Cardiac muscle cell (in vitro differentiated cells and primary cell): ENCODE measurements around the gene ZNF556. TPM values are rescaled to one million over a fixed set of nuclear protein-coding genes. Genes with fewer than 3 reads are reported as not detected.

Experiments used
- DNase-seq, 2 donors: peaks; one replicate each; pipeline versions ENCODE4 v3.0.0 to v3.0.0-alpha.2; 2010 to 2017; ENCODE audit warnings: low read depth in 1 of 2, low spot score in 1 of 2
- H3K27ac ChIP-seq: fragments of 200-600 bp; sonication (generic); 2 replicates; pipeline ENCODE4 v1.5.1; 2016
- H3K27me3 ChIP-seq: fragments of 200-600 bp; sonication (generic); 2 replicates; pipeline ENCODE4 v1.6.0; 2016; ENCODE audit warnings: control low read depth
- H3K36me3 ChIP-seq: fragments of 200-600 bp; sonication (generic); 2 replicates; pipeline ENCODE4 v1.5.1; 2016; ENCODE audit warnings: control low read depth
- H3K4me1 ChIP-seq: fragments of 200-600 bp; sonication (generic); 2 replicates; pipeline ENCODE4 v1.8.1; 2017; ENCODE audit warnings: low read depth, mild to moderate bottlenecking, mixed run types
- H3K4me3 ChIP-seq: fragments of 200-600 bp; sonication (generic); 2 replicates; pipeline ENCODE4 v1.5.1; 2016; ENCODE audit warnings: mild to moderate bottlenecking
- H3K9me3 ChIP-seq: fragments of 200-600 bp; sonication (generic); 2 replicates; pipeline ENCODE4 v1.5.1; 2017; ENCODE audit warnings: low read depth, mild to moderate bottlenecking, control low read depth
- polyA plus RNA-seq: library from polyadenylated mRNA; unstranded; fragments of >200 nt; fragmentation: Nextera tagmentation; extraction: Ambion mirVana; gene quantifications from 2 replicates; pipeline ENCODE4 v1.2.1, GENCODE V29; 2016
- total RNA-seq: library from RNA; depleted of rRNA; stranded (reverse); fragments of >200 nt; gene quantifications from 2 replicates; pipeline ENCODE4 v1.2.3, GENCODE V29; 2016
- TF ChIP-seq, protein P1 (sequence below): IDR thresholded peaks from 2 replicates; pipeline ENCODE4 v1.5.1; 2012; ENCODE audit warnings: low read depth, mild to moderate bottlenecking, low read length

Gene ZNF556
- total and polyA plus RNA-seq, 2 experiments from 2014 or later, result 0.09 to 0.21 TPM

DNA sequence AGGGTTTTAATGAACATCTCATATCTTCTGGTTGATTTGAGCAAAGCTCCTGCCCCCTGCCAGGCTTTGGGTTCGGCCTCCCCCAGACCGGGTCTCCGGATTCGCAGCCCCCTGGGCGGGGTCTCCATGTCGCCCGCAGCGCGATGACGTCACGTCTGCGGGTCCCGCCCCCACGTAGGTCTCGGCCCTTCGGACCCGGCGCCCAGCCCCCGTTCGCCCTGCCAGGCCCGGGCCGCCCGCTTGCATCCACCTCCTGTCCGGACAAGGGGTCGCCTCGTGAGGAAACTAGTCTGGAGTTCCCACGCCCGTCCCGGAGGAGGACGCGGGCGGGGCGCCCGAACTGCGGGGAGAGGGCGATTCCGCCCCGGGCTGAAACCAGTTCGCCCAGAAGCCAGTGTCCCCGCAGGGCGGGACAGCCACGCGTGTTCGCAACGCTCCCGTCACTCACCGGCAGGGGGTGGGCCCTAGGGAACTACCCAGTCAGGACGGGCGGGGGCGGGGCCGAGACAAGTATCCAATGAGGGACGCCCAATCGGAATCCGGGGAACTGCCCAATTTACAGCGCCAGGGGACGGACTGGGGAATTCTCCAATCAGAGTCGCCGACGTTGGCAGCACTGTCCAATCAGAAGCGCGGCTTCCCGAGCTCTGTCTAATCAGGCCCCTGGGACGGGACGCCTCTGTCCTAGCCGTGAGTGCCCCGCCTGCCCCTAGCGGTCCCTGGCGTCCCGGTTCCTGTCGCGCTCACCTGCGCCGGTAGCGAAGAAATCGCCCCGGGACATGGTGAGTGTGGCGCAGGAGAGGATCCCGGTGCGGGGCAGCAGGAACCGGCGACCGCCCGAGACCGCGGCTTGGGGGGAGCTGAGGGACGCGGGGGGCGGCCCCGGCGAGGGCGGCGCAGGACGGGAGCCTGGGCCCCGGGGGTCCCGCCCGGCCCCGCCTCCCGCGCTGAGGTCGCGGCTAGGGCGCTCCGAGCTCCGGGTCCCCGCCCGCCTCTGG lies 26.0 kb upstream of the ZNF556 start, which contains the start of gene ZNF555:
Gene ZNF555, plus strand, starts transcription at position 682 of the 998 bp plus-strand sequence. Its CDS starts 98 bp downstream, at position 780.
- Histone ChIP-seq H3K4me3 (peak within 1 kb of the TSS; percentile 98), H3K36me3 (no peaks in the 10 kb centered on the region), H3K9me3 (peaks cover 6% of the 10 kb centered on the region), H3K4me1 (no peaks in the 10 kb centered on the region), H3K27me3 (no peaks in the 10 kb centered on the region), H3K27ac (peak within 1 kb of the TSS; percentile 97)
- TF ChIP-seq, protein P1, sequence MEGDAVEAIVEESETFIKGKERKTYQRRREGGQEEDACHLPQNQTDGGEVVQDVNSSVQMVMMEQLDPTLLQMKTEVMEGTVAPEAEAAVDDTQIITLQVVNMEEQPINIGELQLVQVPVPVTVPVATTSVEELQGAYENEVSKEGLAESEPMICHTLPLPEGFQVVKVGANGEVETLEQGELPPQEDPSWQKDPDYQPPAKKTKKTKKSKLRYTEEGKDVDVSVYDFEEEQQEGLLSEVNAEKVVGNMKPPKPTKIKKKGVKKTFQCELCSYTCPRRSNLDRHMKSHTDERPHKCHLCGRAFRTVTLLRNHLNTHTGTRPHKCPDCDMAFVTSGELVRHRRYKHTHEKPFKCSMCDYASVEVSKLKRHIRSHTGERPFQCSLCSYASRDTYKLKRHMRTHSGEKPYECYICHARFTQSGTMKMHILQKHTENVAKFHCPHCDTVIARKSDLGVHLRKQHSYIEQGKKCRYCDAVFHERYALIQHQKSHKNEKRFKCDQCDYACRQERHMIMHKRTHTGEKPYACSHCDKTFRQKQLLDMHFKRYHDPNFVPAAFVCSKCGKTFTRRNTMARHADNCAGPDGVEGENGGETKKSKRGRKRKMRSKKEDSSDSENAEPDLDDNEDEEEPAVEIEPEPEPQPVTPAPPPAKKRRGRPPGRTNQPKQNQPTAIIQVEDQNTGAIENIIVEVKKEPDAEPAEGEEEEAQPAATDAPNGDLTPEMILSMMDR, result peak; percentile 20
- peak; percentile 99 to 100 for DNase-seq

DNA sequence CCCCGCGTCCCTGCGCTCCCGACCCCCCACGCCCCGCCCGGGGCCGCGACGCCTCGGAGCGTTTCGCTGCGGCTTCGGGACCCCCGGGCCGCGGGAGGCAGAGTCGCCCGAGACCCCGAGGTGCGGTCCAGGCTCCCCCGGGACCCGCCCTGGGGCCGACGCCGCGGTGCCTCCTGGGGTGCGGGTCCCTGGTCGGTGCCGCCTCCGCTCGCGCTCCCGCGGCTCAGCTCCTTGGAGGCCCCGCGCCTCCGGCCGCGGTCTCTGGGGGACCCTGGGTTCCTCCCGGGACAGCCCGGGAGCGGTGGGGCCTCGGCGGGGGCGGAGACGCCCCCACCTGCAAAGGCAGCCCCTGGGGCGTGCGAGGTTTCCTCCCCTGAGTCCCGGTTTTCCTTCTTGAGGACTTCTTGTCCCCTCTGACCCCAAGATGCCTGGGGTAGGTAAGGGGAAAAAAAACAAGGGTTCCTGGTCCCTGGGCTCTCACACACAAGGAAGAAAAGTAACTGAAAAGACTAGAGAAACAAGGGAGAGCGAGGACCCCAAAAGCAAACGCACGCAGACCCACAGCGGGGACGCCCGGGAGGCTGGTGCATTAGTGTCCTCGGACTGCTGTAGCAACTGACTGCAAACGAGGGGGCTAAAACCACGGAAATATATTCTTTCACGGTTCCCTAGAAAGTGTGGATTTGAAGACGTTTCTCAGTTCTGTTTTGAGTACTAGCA lies 25.1 kb upstream of the ZNF556 start:
- Histone ChIP-seq H3K9me3 (peaks cover under 1% of the 10 kb centered on the region), H3K4me1 (no peaks in the 10 kb centered on the region), H3K4me3 (peak overlapping the region; percentile 98), H3K36me3 (no peaks in the 10 kb centered on the region), H3K27me3 (no peaks in the 10 kb centered on the region), H3K27ac (peak overlapping the region; percentile 97)
- DNase-seq, result peak in 1 of 2 donors; percentile 5
- TF ChIP-seq, protein P1, result no peak

DNA sequence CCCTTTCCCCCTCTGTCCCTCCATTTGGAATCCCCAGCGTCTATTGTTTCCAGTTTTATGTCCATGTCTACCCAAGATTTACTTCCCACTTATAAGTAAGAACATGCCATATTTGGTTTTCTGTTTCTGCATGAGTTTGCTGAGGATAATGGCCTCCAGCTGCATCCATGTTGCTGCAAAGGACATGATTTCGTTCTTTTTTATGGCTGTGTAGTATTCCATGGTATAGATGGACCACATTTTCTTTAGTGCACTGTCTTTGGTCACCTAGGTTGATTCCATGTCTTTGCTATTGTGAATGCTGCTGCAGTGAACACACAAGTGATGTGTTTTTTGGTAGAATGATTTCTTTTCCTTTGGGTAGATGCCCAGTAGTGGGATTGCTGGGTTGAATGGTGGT lies 22.0 kb upstream of the ZNF556 start:
- Histone ChIP-seq H3K27me3 (no peaks in the 10 kb centered on the region), H3K4me1 (no peaks in the 10 kb centered on the region), H3K4me3 (no peak overlapping the region), H3K9me3 (peaks cover 2% of the 10 kb centered on the region), H3K36me3 (no peaks in the 10 kb centered on the region), H3K27ac (no peak overlapping the region)
- TF ChIP-seq, protein P1, result no peak
- DNase-seq, result no peak

DNA sequence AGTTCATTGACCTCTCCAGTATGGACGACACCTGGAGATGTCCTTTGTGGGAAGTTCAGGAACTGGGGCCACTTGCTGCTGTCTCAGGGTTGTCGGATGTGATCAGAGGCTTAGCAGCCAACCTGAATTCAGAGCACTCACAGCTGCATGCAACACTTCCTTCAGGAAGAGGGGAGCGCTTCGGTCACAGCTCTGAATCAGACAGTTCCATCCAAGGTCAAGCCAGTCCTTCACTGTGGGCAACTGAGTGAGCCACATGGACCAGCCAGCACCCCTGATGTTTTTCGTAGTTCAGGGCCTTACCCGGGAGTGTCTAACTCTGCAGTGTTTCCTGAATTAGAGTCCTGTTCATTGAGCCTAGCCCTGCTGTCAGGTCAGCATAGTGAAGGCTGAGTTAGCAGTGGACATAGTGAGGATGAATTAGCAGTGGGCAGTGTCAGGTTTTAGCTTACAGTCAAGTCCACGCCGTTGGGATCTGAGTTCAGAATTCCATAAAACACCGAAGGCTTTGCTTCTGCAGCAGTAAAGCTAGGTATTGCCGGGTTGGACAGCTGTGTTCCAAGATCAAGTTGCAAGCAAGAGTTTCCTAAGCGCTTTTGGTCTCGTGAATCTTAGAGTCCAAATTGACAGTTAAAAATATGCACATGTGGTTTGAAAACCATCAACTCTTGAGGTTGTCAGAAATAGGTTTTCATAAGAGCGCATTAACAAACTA lies 20.8 kb upstream of the ZNF556 start:
- no peak for DNase-seq
- Histone ChIP-seq H3K36me3 (peaks cover 3% of the 10 kb centered on the region), H3K4me3 (no peak overlapping the region), H3K4me1 (no peaks in the 10 kb centered on the region), H3K9me3 (peaks cover 4% of the 10 kb centered on the region), H3K27me3 (no peaks in the 10 kb centered on the region), H3K27ac (no peak overlapping the region)
- TF ChIP-seq, protein P1, result no peak

DNA sequence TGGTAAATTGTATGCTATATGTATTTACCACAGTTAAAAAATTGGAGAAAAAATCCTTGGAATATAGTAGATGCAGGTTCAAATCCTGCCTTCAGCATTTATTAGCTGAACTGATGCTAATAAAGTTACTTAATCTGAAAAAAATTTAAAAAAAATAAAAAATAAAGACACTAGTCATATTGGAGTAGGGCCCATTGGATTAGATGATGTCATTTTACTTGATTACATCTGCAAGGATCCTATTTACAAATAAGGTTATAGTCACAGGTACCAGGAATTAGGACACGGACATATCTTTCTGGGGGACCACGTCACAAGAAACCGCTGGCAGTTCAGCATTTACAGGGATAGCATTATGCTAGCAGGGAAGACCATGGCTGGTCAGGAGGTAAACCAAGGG lies 19.6 kb upstream of the ZNF556 start:
- Histone ChIP-seq H3K27ac (no peak overlapping the region), H3K27me3 (no peaks in the 10 kb centered on the region), H3K9me3 (peaks cover 8% of the 10 kb centered on the region), H3K4me3 (no peak overlapping the region), H3K36me3 (peaks cover 15% of the 10 kb centered on the region), H3K4me1 (no peaks in the 10 kb centered on the region)
- DNase-seq, result no peak
- TF ChIP-seq, protein P1, result no peak
